Liver (tissue), 9 donors: ENCODE results near the gene LRRC51. TPM values are rescaled to one million over a fixed set of nuclear protein-coding genes. Genes with fewer than 3 reads are reported as not detected.

ENCODE experiments used
- DNase-seq: peaks from one replicate; pipeline ENCODE4 v3.0.0-alpha.2; 2017; ENCODE audit warnings: low spot score
- H3K27ac ChIP-seq, 2 donors: one replicate each; pipeline ENCODE4 v1.7.0; 2013; ENCODE audit warnings: inconsistent platforms in 2 of 2, low read length in 2 of 2, control low read depth in 1 of 2, low read depth in 1 of 2, mild to moderate bottlenecking in 1 of 2
- H3K27me3 ChIP-seq, 4 donors: one replicate each; pipeline versions ENCODE4 v1.6.1 to v1.7.0; 2013; ENCODE audit warnings: low read length in 3 of 4, inconsistent platforms in 1 of 4, mild to moderate bottlenecking in 1 of 4, moderate library complexity in 1 of 4; ENCODE audit not compliant: control insufficient read depth in 4 of 4, insufficient read depth in 4 of 4
- H3K36me3 ChIP-seq, 4 donors: one replicate each; pipeline versions ENCODE4 v1.6.1 to v1.7.0; 2013; ENCODE audit warnings: low read length in 3 of 4, mild to moderate bottlenecking in 3 of 4, low read depth in 1 of 4, moderate library complexity in 1 of 4; ENCODE audit not compliant: control insufficient read depth in 4 of 4, insufficient read depth in 3 of 4
- H3K4me1 ChIP-seq, 4 donors: one replicate each; pipeline versions ENCODE4 v1.6.1 to v1.7.0; 2013; ENCODE audit warnings: low read length in 3 of 4, mild to moderate bottlenecking in 3 of 4, moderate library complexity in 1 of 4; ENCODE audit not compliant: control insufficient read depth in 4 of 4, insufficient read depth in 4 of 4
- H3K4me3 ChIP-seq, 3 donors: one replicate each; pipeline versions ENCODE4 v1.6.1 to v1.7.0; 2013; ENCODE audit warnings: low read length in 3 of 3, control low read depth in 1 of 3, low read depth in 1 of 3, mild to moderate bottlenecking in 1 of 3
- H3K9ac ChIP-seq, 2 donors: one replicate each; pipeline ENCODE4 v1.7.0; 2013; ENCODE audit warnings: low read length in 2 of 2, mild to moderate bottlenecking in 2 of 2, moderate library complexity in 2 of 2, control low read depth in 1 of 2, low read depth in 1 of 2
- H3K9me3 ChIP-seq, 4 donors: one replicate each; pipeline versions ENCODE4 v1.6.1 to v1.7.0; 2013; ENCODE audit warnings: low read length in 3 of 4; ENCODE audit not compliant: control insufficient read depth in 4 of 4
- ATF3 ChIP-seq: IDR thresholded peaks from 2 replicates; pipeline ENCODE4 v1.6.1; 2016; ENCODE audit warnings: antibody characterized with exemption
- CTCF ChIP-seq: fragments of 150-350 bp; IDR thresholded peaks from 2 replicates; pipeline ENCODE4 v1.5.1; 2017; ENCODE audit warnings: improper control_type of control experiment, low read depth, low read length; ENCODE audit not compliant: missing input control
- EGR1 ChIP-seq, 2 donors: IDR thresholded peaks; 2 replicates each; pipeline ENCODE4 v1.6.1; 2016 to 2018; ENCODE audit warnings: antibody characterized with exemption in 2 of 2, low read depth in 2 of 2
- FOXA1 ChIP-seq: IDR thresholded peaks from 2 replicates; pipeline ENCODE4 v1.6.1; 2016; ENCODE audit warnings: antibody characterized with exemption
- FOXA2 ChIP-seq: IDR thresholded peaks from 2 replicates; pipeline ENCODE4 v1.6.1; 2016; ENCODE audit warnings: antibody characterized with exemption
- GABPA ChIP-seq, 2 donors: IDR thresholded peaks in 1 of 2; conservative IDR thresholded peaks in 1 of 2; 2 replicates each; pipeline ENCODE4 v1.6.1; 2016; ENCODE audit warnings: antibody characterized with exemption in 2 of 2, mild to moderate bottlenecking in 1 of 2, moderate library complexity in 1 of 2
- HNF4A ChIP-seq, 2 donors: conservative IDR thresholded peaks; 2 replicates each; pipeline ENCODE4 v1.6.1; 2016; ENCODE audit warnings: antibody characterized with exemption in 2 of 2, mild to moderate bottlenecking in 2 of 2
- HNF4G ChIP-seq: IDR thresholded peaks from 2 replicates; pipeline ENCODE4 v1.6.1; 2016; ENCODE audit warnings: antibody characterized with exemption
- JUND ChIP-seq, 2 donors: IDR thresholded peaks; 2 replicates each; pipeline ENCODE4 v1.6.1; 2016; ENCODE audit warnings: antibody characterized with exemption in 2 of 2
- MAX ChIP-seq: IDR thresholded peaks from 2 replicates; pipeline ENCODE4 v1.6.1; 2016; ENCODE audit warnings: antibody characterized with exemption
- NR2F2 ChIP-seq: IDR thresholded peaks from 2 replicates; pipeline ENCODE4 v1.6.1; 2016; ENCODE audit warnings: antibody characterized with exemption
- RAD21 ChIP-seq, 2 donors: IDR thresholded peaks; 2 replicates each; pipeline ENCODE4 v1.6.1; 2016; ENCODE audit warnings: antibody characterized with exemption in 2 of 2, mild to moderate bottlenecking in 2 of 2
- REST ChIP-seq: IDR thresholded peaks from 2 replicates; pipeline ENCODE4 v1.6.1; 2016; ENCODE audit warnings: antibody characterized with exemption, mild to moderate bottlenecking
- RXRA ChIP-seq, 2 donors: IDR thresholded peaks; 2 replicates each; pipeline ENCODE4 v1.6.1; 2017 to 2018; ENCODE audit warnings: antibody characterized with exemption in 2 of 2, mild to moderate bottlenecking in 1 of 2
- SP1 ChIP-seq: IDR thresholded peaks from 2 replicates; pipeline ENCODE4 v1.6.1; 2018; ENCODE audit warnings: antibody characterized with exemption, mild to moderate bottlenecking
- TAF1 ChIP-seq: conservative IDR thresholded peaks from 2 replicates; pipeline ENCODE4 v1.6.1; 2016; ENCODE audit warnings: antibody characterized with exemption, mild to moderate bottlenecking
- YY1 ChIP-seq: IDR thresholded peaks from 2 replicates; pipeline ENCODE4 v1.6.1; 2016; ENCODE audit warnings: antibody characterized with exemption, mild to moderate bottlenecking
- ZBTB33 ChIP-seq: IDR thresholded peaks from 2 replicates; pipeline ENCODE4 v1.6.1; 2016; ENCODE audit warnings: antibody characterized with exemption
- WGBS: extraction: QIAGEN DNeasy Blood & Tissue Kit; methylation state at CpG from one replicate; pipeline ENCODE4 v1.1.7; 2013; 5-methylcytosine and 5-hydroxymethylcytosine counted together
- polyA plus RNA-seq, 2 donors: library from polyadenylated mRNA; stranded (reverse) in 1 of 2; unstranded in 1 of 2; fragments of 200-250 nt in 1 of 2; fragments of >200 nt in 1 of 2; fragmentation: Nextera tagmentation in 1 of 2; extraction: Ambion mirVana in 1 of 2; gene quantifications; one replicate each; pipeline versions ENCODE4 v1.2.1 to v1.2.3, GENCODE V29; 2013 to 2015
- total RNA-seq, 2 donors: library from RNA; depleted of rRNA; stranded (reverse); fragments of >200 nt; gene quantifications; one replicate each; pipeline ENCODE4 v1.2.3, GENCODE V29; 2014
- donor health status: healthy.
- donor health status: healthy.
- donor health status: healthy.
- donor health status: healthy.
- donor health status: healthy.

The LRRC51 gene
- total and polyA plus RNA-seq, 4 donors: 1.9 to 3.7 (median 3.2) TPM

GRCh38 chr11:72048766-72049460 lies 31.7 kb upstream of the LRRC51 start:
- 89% methylated on average over 3 of the region's 3 CpGs for WGBS
- H3K4me3 ChIP-seq: no peak overlapping the region
- H3K9me3 ChIP-seq: no peaks in the 10 kb centered on the region
- TF ChIP-seq TAF1: no peak
- TF ChIP-seq HNF4A (conservative IDR thresholded peaks at IDR 0.05): no peak
- TF ChIP-seq NR2F2: peak; percentile 95
- DNase-seq: no peak
- H3K4me1 ChIP-seq: no peaks in the 10 kb centered on the region
- no peak overlapping the region for H3K9ac ChIP-seq
- no peak overlapping the region for H3K27ac ChIP-seq
- H3K27me3 ChIP-seq: no peaks in the 10 kb centered on the region
- H3K36me3 ChIP-seq: peaks cover 0 to 7% (median 3%) of the 10 kb centered on the region in 4 donors

GRCh38 chr11:72058416-72059034 lies 22.1 kb upstream of the LRRC51 start:
- no peak overlapping the region for H3K4me3 ChIP-seq
- no peak overlapping the region for H3K9ac ChIP-seq
- no peak overlapping the region for H3K27ac ChIP-seq
- H3K4me1 ChIP-seq: peaks cover 0 to 4% (median 2%) of the 10 kb centered on the region in 4 donors
- no peak for TF ChIP-seq ATF3
- TF ChIP-seq RAD21 (IDR thresholded peaks at IDR 0.05): no peak
- TF ChIP-seq REST: no peak
- TF ChIP-seq NR2F2: no peak
- no peak for TF ChIP-seq MAX
- TF ChIP-seq HNF4G: no peak
- TF ChIP-seq CTCF: no peak
- TF ChIP-seq RXRA (IDR thresholded peaks at IDR 0.05): no peak
- no peak for TF ChIP-seq JUND (IDR thresholded peaks at IDR 0.05)
- no peak for TF ChIP-seq YY1
- TF ChIP-seq GABPA (IDR thresholded peaks at IDR 0.05 in 1 of 2, conservative IDR thresholded peaks at IDR 0.05 in 1 of 2): no peak
- no peak for TF ChIP-seq HNF4A (conservative IDR thresholded peaks at IDR 0.05)
- TF ChIP-seq ZBTB33: no peak
- no peak for TF ChIP-seq EGR1 (IDR thresholded peaks at IDR 0.05; ENCODE audit: low read depth in 2 of 2)
- TF ChIP-seq TAF1: no peak
- TF ChIP-seq FOXA2: no peak
- no peak for TF ChIP-seq FOXA1
- TF ChIP-seq SP1: no peak
- DNase-seq: no peak
- WGBS: 91% methylated on average over 3 of the region's 3 CpGs
- no peaks in the 10 kb centered on the region for H3K9me3 ChIP-seq
- no peaks in the 10 kb centered on the region for H3K27me3 ChIP-seq
- peaks cover 0 to 4% (median 0%) of the 10 kb centered on the region in 4 donors for H3K36me3 ChIP-seq
